HL-60 (cell line): ENCODE results near the gene CEACAM21.

Source experiments
- POLR2AphosphoS5 ChIP-seq: IDR thresholded peaks from 2 replicates; pipeline ENCODE4 v1.6.1; 2012; ENCODE audit warnings: low read depth
- TF ChIP-seq, protein P1 (sequence below): IDR thresholded peaks from one replicate; pipeline ENCODE4 v1.5.1; 2011; ENCODE audit warnings: low read length, control low read depth, inconsistent platforms; ENCODE audit not compliant: insufficient read depth
- TF ChIP-seq, protein P2 (sequence below): IDR thresholded peaks from 2 replicates; pipeline ENCODE4 v1.6.1; 2012; ENCODE audit warnings: low read depth; ENCODE audit not compliant: insufficient replicate concordance

DNA sequence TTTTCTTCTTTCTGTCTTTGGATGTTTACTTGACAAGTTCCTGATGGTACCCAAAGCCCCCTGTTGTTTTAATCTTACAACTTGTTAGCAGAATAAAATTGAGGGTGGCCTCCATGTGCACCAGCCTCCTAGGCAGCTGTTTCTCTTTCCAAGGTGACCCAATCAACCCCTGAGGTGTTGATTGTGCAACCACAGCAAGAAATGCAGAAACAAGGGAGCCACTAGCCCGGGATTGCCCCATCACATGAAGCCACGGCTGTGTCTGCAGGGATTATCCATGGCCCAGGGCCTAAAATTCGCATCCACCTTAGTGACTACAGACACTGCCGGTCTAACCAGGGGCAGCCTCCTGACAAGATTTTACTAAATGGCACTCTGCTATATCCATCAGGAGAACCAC is 36.5 kb downstream of the CEACAM21 start:
- TF ChIP-seq, protein P1, sequence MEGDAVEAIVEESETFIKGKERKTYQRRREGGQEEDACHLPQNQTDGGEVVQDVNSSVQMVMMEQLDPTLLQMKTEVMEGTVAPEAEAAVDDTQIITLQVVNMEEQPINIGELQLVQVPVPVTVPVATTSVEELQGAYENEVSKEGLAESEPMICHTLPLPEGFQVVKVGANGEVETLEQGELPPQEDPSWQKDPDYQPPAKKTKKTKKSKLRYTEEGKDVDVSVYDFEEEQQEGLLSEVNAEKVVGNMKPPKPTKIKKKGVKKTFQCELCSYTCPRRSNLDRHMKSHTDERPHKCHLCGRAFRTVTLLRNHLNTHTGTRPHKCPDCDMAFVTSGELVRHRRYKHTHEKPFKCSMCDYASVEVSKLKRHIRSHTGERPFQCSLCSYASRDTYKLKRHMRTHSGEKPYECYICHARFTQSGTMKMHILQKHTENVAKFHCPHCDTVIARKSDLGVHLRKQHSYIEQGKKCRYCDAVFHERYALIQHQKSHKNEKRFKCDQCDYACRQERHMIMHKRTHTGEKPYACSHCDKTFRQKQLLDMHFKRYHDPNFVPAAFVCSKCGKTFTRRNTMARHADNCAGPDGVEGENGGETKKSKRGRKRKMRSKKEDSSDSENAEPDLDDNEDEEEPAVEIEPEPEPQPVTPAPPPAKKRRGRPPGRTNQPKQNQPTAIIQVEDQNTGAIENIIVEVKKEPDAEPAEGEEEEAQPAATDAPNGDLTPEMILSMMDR, result no peak
- TF ChIP-seq, protein P2, sequence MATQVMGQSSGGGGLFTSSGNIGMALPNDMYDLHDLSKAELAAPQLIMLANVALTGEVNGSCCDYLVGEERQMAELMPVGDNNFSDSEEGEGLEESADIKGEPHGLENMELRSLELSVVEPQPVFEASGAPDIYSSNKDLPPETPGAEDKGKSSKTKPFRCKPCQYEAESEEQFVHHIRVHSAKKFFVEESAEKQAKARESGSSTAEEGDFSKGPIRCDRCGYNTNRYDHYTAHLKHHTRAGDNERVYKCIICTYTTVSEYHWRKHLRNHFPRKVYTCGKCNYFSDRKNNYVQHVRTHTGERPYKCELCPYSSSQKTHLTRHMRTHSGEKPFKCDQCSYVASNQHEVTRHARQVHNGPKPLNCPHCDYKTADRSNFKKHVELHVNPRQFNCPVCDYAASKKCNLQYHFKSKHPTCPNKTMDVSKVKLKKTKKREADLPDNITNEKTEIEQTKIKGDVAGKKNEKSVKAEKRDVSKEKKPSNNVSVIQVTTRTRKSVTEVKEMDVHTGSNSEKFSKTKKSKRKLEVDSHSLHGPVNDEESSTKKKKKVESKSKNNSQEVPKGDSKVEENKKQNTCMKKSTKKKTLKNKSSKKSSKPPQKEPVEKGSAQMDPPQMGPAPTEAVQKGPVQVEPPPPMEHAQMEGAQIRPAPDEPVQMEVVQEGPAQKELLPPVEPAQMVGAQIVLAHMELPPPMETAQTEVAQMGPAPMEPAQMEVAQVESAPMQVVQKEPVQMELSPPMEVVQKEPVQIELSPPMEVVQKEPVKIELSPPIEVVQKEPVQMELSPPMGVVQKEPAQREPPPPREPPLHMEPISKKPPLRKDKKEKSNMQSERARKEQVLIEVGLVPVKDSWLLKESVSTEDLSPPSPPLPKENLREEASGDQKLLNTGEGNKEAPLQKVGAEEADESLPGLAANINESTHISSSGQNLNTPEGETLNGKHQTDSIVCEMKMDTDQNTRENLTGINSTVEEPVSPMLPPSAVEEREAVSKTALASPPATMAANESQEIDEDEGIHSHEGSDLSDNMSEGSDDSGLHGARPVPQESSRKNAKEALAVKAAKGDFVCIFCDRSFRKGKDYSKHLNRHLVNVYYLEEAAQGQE, result peak; percentile 69
- peak; percentile 83 for TF ChIP-seq POLR2AphosphoS5
